Skeletal muscle tissue (tissue), 4 donors: Measurements from ENCODE around the gene MAGI1. TPM values are rescaled to one million over a fixed set of nuclear protein-coding genes. Genes with fewer than 3 reads are reported as not detected.

ENCODE experiments used
- H3K27ac ChIP-seq: one replicate; pipeline ENCODE4 v1.7.0; 2013; ENCODE audit warnings: mild to moderate bottlenecking, low read depth, low read length, inconsistent platforms
- H3K27me3 ChIP-seq, 3 donors: one replicate each; pipeline ENCODE4 v1.7.0; 2013; ENCODE audit warnings: low read length in 3 of 3; ENCODE audit not compliant: control insufficient read depth in 3 of 3, insufficient read depth in 3 of 3
- H3K36me3 ChIP-seq, 3 donors: one replicate each; pipeline ENCODE4 v1.7.0; 2013; ENCODE audit warnings: low read length in 3 of 3; ENCODE audit not compliant: control insufficient read depth in 3 of 3, insufficient read depth in 3 of 3
- H3K4me1 ChIP-seq, 3 donors: one replicate each; pipeline ENCODE4 v1.7.0; 2013; ENCODE audit warnings: low read length in 3 of 3, mild to moderate bottlenecking in 3 of 3; ENCODE audit not compliant: control insufficient read depth in 3 of 3, insufficient read depth in 3 of 3
- H3K4me3 ChIP-seq, 3 donors: one replicate each; pipeline ENCODE4 v1.7.0; 2013; ENCODE audit warnings: low read length in 3 of 3
- H3K9ac ChIP-seq, 3 donors: one replicate each; pipeline ENCODE4 v1.7.0; 2013; ENCODE audit warnings: low read length in 3 of 3, mild to moderate bottlenecking in 3 of 3, moderate library complexity in 2 of 3, low read depth in 1 of 3
- H3K9me3 ChIP-seq, 3 donors: one replicate each; pipeline ENCODE4 v1.7.0; 2013; ENCODE audit warnings: low read length in 3 of 3; ENCODE audit not compliant: control insufficient read depth in 3 of 3
- total RNA-seq: library from RNA; depleted of rRNA; stranded (reverse); fragments of >200 nt; gene quantifications from one replicate; pipeline ENCODE4 v1.2.3, GENCODE V29; 2014
- donor health status: Osteomylitis.

MAGI1 gene
- total RNA-seq, 1 donor from 2014 or later: 23.5 TPM

DNA sequence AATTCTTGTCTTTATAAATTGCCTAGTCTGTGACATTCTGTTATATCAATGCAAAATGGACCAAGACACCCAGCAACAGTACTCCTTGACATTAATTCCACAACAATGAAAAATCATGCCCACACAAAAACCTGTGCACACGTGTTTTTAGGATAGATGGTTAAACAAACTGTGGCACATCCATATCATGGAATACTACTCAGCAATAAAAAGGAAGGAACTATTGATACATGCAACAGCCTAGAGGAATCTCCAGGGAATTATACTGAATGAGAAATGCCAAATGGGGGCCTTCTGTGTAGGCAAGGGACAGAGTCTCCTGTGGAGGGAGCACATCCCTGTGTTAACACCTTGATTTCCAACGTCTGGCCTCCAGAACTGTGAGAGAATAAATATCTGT, 388.5 kb downstream of the MAGI1 start:
- H3K36me3 ChIP-seq: no peaks in the 10 kb centered on the region
- H3K9me3 ChIP-seq: peaks cover 0 to 9% (median 0%) of the 10 kb centered on the region in 3 donors
- no peak overlapping the region for H3K4me3 ChIP-seq
- H3K27me3 ChIP-seq: no peaks in the 10 kb centered on the region
- no peak overlapping the region for H3K27ac ChIP-seq
- H3K4me1 ChIP-seq: no peaks in the 10 kb centered on the region
- H3K9ac ChIP-seq: no peak overlapping the region

DNA sequence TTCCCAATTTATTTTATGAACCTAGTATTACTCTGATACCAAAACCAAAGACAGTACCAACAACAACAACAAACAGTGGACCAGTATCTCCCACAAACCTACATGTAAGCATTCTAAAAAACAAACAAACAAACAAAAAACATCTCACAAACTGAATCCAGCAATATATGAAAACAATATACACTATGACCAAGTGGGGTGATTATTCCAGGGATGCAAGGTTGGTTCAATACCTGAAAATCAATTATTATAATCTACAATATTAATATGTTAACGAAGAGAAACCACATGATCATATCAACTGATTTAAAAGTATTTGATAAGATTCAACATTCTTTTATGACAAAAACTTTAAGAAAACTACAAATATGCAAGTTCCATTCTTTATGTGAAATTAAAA, 391.3 kb downstream of the MAGI1 start:
- H3K27me3 ChIP-seq: no peaks in the 10 kb centered on the region
- no peak overlapping the region for H3K9ac ChIP-seq
- peaks cover 0 to 9% (median 0%) of the 10 kb centered on the region in 3 donors for H3K9me3 ChIP-seq
- no peaks in the 10 kb centered on the region for H3K36me3 ChIP-seq
- H3K4me1 ChIP-seq: peaks cover 0 to 5% (median 0%) of the 10 kb centered on the region in 3 donors
- H3K4me3 ChIP-seq: no peak overlapping the region
- H3K27ac ChIP-seq: no peak overlapping the region

DNA sequence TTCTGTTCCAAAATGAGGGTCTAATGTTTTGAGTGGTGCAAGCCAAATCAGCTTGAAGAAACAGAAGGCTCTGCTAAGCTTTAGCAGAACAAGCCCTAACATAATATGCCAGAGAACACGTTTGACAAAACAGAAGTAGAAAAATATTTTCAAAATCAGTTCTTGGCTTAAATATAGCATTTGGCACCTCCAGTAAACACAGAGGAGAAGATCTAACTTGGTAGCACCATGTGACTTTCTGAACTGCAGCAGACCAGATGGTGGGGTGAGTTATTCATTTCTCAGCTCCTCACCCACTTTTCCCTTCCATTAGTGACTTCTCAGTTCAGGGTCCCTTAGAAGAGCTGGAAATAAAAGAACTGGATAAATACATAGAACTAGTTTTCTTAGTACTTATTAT, 395.8 kb downstream of the MAGI1 start:
- Histone ChIP-seq H3K27me3 (no peaks in the 10 kb centered on the region), H3K27ac (no peak overlapping the region), H3K4me1 (peaks cover 0 to 5% (median 0%) of the 10 kb centered on the region in 3 donors), H3K4me3 (no peak overlapping the region), H3K9me3 (peaks cover 0 to 6% (median 0%) of the 10 kb centered on the region in 3 donors), H3K9ac (no peak overlapping the region), H3K36me3 (no peaks in the 10 kb centered on the region)

DNA sequence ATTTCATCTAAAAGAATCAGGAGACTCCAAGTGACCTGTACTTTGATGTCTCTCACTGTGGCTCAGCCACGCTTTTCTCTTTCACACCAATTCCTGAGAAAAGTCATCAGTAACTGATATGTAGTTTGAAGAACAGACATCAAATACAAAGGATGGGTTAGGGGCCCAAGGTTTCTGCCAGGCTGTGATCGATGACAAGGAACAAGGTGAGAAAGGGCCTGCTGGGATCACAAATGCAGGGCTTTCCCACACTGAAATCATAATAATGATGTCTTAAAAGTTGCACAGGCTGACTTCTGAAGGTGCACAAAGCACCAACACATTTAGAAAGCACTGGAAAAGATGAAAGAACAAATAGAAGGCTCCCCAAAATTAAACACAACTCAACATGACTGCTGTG, 396.9 kb downstream of the MAGI1 start:
- Histone ChIP-seq H3K4me1 (peaks cover 0 to 5% (median 3%) of the 10 kb centered on the region in 3 donors), H3K9ac (no peak overlapping the region), H3K9me3 (no peaks in the 10 kb centered on the region), H3K4me3 (no peak overlapping the region), H3K27me3 (no peaks in the 10 kb centered on the region), H3K36me3 (no peaks in the 10 kb centered on the region), H3K27ac (no peak overlapping the region)

DNA sequence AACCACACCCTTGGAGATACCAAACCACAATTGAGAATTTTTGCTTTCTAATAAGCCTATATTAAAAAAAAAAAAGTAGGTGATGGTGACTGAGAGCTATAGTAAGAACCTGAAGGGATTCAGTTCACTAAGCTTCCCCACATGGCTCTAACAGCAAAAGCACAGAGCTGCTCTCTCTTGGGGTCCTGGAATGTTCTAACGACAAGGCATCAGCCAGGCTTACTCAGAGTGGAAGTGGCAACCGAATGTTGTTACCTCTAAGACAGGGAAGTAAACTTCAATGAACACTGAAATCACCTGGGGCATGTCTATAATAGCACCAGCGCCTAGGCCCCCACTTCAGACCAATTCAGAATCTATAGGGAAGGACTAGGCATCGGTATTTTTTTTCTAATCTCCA, 397.7 kb downstream of the MAGI1 start:
- no peaks in the 10 kb centered on the region for H3K27me3 ChIP-seq
- H3K9ac ChIP-seq: no peak overlapping the region
- peaks cover 0 to 5% (median 5%) of the 10 kb centered on the region in 3 donors for H3K4me1 ChIP-seq
- H3K27ac ChIP-seq: no peak overlapping the region
- H3K4me3 ChIP-seq: no peak overlapping the region
- H3K36me3 ChIP-seq: no peaks in the 10 kb centered on the region
- H3K9me3 ChIP-seq: no peaks in the 10 kb centered on the region

DNA sequence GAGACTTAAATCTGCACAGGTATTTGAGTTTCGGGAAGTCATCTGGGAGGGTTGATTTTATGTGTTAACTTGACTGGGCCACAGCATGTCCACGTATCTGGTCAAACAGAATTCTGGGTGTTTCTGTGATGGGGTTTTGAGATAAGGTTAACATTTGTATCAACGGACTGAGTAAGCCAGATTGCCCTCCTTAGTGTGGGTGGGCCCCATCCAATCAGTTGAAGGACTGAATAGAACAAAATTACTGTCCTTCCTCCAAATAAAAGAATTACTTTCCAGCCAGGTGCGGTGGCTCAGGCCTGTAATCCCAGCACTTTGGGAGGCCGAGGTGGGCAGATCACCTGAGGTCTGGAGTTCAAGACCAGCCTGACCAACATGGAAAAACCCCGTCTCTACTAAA, 399.3 kb downstream of the MAGI1 start:
- H3K4me3 ChIP-seq: no peak overlapping the region
- no peaks in the 10 kb centered on the region for H3K36me3 ChIP-seq
- peaks cover 0 to 5% (median 5%) of the 10 kb centered on the region in 3 donors for H3K4me1 ChIP-seq
- no peak overlapping the region for H3K9ac ChIP-seq
- H3K27ac ChIP-seq: no peak overlapping the region
- no peaks in the 10 kb centered on the region for H3K9me3 ChIP-seq
- no peaks in the 10 kb centered on the region for H3K27me3 ChIP-seq

DNA sequence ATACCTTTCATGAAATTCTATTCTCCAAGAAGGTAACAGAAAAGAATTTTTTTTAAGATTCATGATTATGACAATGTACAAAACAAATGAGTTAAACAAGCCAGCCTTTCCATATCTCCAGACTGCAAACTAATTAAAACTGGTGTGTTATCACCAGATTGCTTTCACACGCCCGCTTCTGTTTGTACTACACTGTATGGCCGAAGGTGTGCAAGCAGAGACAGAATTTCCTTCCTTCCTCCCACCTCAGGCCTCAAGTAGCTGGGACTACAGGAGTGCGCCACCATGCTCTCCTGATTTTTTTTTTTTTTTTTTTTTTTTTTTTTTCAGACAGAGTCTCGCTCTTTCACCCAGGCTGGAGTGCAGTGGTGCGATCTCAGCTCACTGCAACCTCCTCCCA, 400.4 kb downstream of the MAGI1 start:
- H3K9me3 ChIP-seq: no peaks in the 10 kb centered on the region
- H3K4me3 ChIP-seq: no peak overlapping the region
- H3K27me3 ChIP-seq: no peaks in the 10 kb centered on the region
- H3K36me3 ChIP-seq: no peaks in the 10 kb centered on the region
- H3K4me1 ChIP-seq: peaks cover 0 to 5% (median 5%) of the 10 kb centered on the region in 3 donors
- H3K27ac ChIP-seq: no peak overlapping the region
- H3K9ac ChIP-seq: no peak overlapping the region

DNA sequence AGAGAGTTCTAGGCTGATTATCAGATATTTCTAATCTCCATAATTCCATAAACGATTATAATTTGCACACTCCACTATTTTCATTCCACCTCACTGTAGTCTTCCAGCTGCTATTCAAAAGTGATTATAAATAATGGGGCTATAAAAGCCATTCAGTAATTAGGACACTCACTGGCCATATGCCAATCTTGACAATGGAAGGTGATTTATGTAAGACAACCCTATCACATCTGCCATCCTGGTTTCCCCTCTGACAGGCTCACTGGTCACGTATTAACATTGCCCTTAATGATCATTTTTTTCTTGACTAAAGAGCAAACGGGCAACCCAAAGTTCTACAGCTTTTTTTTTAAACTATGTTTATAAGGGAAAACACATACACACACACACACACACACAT, 402.4 kb downstream of the MAGI1 start:
- H3K4me3 ChIP-seq: no peak overlapping the region
- H3K36me3 ChIP-seq: no peaks in the 10 kb centered on the region
- no peaks in the 10 kb centered on the region for H3K9me3 ChIP-seq
- no peak overlapping the region for H3K9ac ChIP-seq
- H3K4me1 ChIP-seq: peaks cover 0 to 5% (median 0%) of the 10 kb centered on the region in 3 donors
- no peaks in the 10 kb centered on the region for H3K27me3 ChIP-seq
- H3K27ac ChIP-seq: no peak overlapping the region

DNA sequence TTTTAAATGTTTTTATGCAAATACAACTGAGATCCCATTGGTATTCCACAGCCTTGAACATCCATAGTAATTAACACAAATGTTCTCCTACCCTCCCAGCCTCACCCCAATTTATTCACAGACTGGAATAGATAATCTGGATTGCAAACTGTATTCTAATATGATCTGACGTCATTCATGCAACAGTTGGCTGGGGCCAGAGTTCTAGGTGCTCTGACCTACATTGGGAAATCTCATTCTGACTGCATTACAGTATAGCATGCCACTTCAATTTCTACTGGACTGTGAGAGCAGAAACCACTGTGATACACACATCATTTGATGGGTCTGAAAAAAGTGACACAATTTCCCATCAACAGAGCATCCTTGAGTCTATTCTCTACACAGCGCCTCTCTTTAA, 403.1 kb downstream of the MAGI1 start:
- H3K9ac ChIP-seq: no peak overlapping the region
- H3K4me3 ChIP-seq: no peak overlapping the region
- H3K36me3 ChIP-seq: no peaks in the 10 kb centered on the region
- no peaks in the 10 kb centered on the region for H3K9me3 ChIP-seq
- H3K4me1 ChIP-seq: peaks cover 0 to 5% (median 0%) of the 10 kb centered on the region in 3 donors
- no peaks in the 10 kb centered on the region for H3K27me3 ChIP-seq
- H3K27ac ChIP-seq: no peak overlapping the region

DNA sequence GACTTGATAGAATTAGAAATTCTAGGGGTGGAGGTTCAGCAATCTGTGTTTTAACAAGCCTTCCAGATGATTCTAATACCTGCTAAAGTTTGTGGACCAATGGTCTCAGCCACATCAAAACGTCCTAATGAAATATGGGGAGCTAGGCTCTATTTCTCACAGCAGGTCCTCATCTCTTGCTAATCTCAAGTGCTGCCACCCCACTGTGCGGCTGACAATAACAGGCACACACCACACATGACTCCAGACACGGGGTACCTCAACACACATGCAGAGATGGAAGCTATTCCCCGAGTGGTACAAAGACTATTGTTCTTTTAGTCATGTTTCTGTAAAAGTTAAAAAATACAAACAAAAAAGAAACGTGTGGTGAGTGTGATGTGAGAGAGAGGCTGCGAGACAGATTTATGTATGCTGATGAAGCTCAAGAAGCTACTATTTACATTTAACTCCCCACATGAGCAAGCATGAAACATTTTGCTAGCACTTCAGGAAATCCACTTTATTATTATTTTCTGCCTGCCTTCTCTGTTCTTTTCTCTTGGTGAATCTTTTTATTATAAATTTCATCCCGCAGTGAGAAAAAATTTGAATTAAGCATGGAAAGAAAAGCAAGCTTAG, 405.6 kb downstream of the MAGI1 start:
- H3K9ac ChIP-seq: no peak overlapping the region
- H3K27ac ChIP-seq: no peak overlapping the region
- no peak overlapping the region for H3K4me3 ChIP-seq
- H3K36me3 ChIP-seq: no peaks in the 10 kb centered on the region
- no peaks in the 10 kb centered on the region for H3K9me3 ChIP-seq
- H3K27me3 ChIP-seq: no peaks in the 10 kb centered on the region
- peaks cover 0 to 5% (median 0%) of the 10 kb centered on the region in 3 donors for H3K4me1 ChIP-seq
